Suprapubic skin (tissue), 4 donors: ENCODE data around the gene SLC39A7. TPM values are rescaled to one million over a fixed set of nuclear protein-coding genes. Genes with fewer than 3 reads are reported as not detected.

ENCODE experiments used
- DNase-seq, 2 donors: peaks; one replicate each; pipeline ENCODE4 v3.0.0-alpha.2; 2019; ENCODE audit warnings: low spot score in 2 of 2
- H3K27ac ChIP-seq: fragments of 200-600 bp; sonication (generic); one replicate; pipeline ENCODE4 v1.5.1; 2019
- H3K27me3 ChIP-seq: fragments of 200-600 bp; sonication (generic); one replicate; pipeline ENCODE4 v1.5.1; 2019
- H3K36me3 ChIP-seq: fragments of 200-600 bp; sonication (generic); one replicate; pipeline ENCODE4 v1.5.1; 2019
- H3K4me1 ChIP-seq: fragments of 200-600 bp; sonication (generic); one replicate; pipeline ENCODE4 v1.5.1; 2019
- H3K4me3 ChIP-seq: fragments of 200-600 bp; sonication (generic); one replicate; pipeline ENCODE4 v1.5.1; 2019; ENCODE audit warnings: mild to moderate bottlenecking
- H3K9me3 ChIP-seq: fragments of 200-600 bp; sonication (generic); one replicate; pipeline ENCODE4 v1.5.1; 2019
- CTCF ChIP-seq, 2 donors: fragments of 200-600 bp in 1 of 2; fragments of 450-650 bp in 1 of 2; sonication (generic) in 1 of 2; IDR thresholded peaks; one replicate each; pipeline ENCODE4 v1.5.1; 2016 to 2019; ENCODE audit warnings: antibody characterized with exemption in 2 of 2, mild to moderate bottlenecking in 1 of 2, moderate library complexity in 1 of 2
- EP300 ChIP-seq: sonication (generic); formaldehyde crosslinking; IDR thresholded peaks from one replicate; pipeline ENCODE4 v1.6.1; 2017; ENCODE audit warnings: antibody characterized with exemption
- POLR2A ChIP-seq, 2 donors: fragments of 450-650 bp; IDR thresholded peaks; one replicate each; pipeline ENCODE4 v1.6.1; 2017; ENCODE audit warnings: antibody characterized with exemption in 2 of 2, mild to moderate bottlenecking in 2 of 2, moderate library complexity in 2 of 2
- POLR2AphosphoS5 ChIP-seq, 3 donors: sonication (generic); formaldehyde crosslinking; IDR thresholded peaks; one replicate each; pipeline ENCODE4 v1.6.1; 2017; ENCODE audit warnings: antibody characterized with exemption in 3 of 3
- WGBS: methylation state at CpG from one replicate; pipeline ENCODE4 v1.1.5; 2018; 5-methylcytosine and 5-hydroxymethylcytosine counted together
- total RNA-seq, 4 donors: library from RNA; depleted of rRNA; stranded (reverse); fragments of >200 nt; gene quantifications; one replicate each; pipeline ENCODE4 v1.1.0, GENCODE V29; 2016

SLC39A7 gene
- total RNA-seq, 4 donors from 2014 or later: 29.3 to 46.3 (median 41.9) TPM

GRCh38 chr6:33213166-33213988 lies 12.7 kb downstream of the SLC39A7 start:
- H3K27me3 ChIP-seq: no peaks in the 10 kb centered on the region
- TF ChIP-seq POLR2AphosphoS5 (IDR thresholded peaks at IDR 0.05): no peak
- no peak for TF ChIP-seq POLR2A (IDR thresholded peaks at IDR 0.05)
- TF ChIP-seq CTCF (IDR thresholded peaks at IDR 0.05): no peak
- no peak for TF ChIP-seq EP300
- no peaks in the 10 kb centered on the region for H3K9me3 ChIP-seq
- H3K36me3 ChIP-seq: peaks cover 2% of the 10 kb centered on the region
- under 1% methylated on average over 28 of the region's 43 CpGs for whole genome bisulfite sequencing
- peak in 1 of 2 donors; percentile 67 for DNase-seq
- no peak overlapping the region for H3K27ac ChIP-seq
- H3K4me3 ChIP-seq: peak overlapping the region; percentile 56
- peaks cover 29% of the 10 kb centered on the region for H3K4me1 ChIP-seq

- Histone ChIP-seq H3K36me3 (peaks cover 2% of the 10 kb centered on the region), H3K27ac (no peak overlapping the region), H3K9me3 (no peaks in the 10 kb centered on the region), H3K27me3 (no peaks in the 10 kb centered on the region), H3K4me1 (peaks cover 25% of the 10 kb centered on the region), H3K4me3 (peak overlapping the region; percentile 56)
- peak in 1 of 2 donors; percentile 64 for DNase-seq
- WGBS: 14% methylated on average over 9 of the region's 9 CpGs
- TF ChIP-seq CTCF (IDR thresholded peaks at IDR 0.05) (no peak), POLR2A (IDR thresholded peaks at IDR 0.05) (no peak), POLR2AphosphoS5 (IDR thresholded peaks at IDR 0.05) (no peak), EP300 (no peak)
Observed at GRCh38 chr6:33213989-33214335, 13.3 kb downstream of the SLC39A7 start.

- Histone ChIP-seq H3K4me3 (no peak overlapping the region), H3K9me3 (no peaks in the 10 kb centered on the region), H3K27me3 (no peaks in the 10 kb centered on the region), H3K4me1 (peaks cover 22% of the 10 kb centered on the region), H3K36me3 (no peaks in the 10 kb centered on the region), H3K27ac (no peak overlapping the region)
- 81% methylated on average over 7 of the region's 9 CpGs for WGBS
- TF ChIP-seq POLR2A (IDR thresholded peaks at IDR 0.05) (no peak), CTCF (IDR thresholded peaks at IDR 0.05) (no peak), EP300 (no peak), POLR2AphosphoS5 (IDR thresholded peaks at IDR 0.05) (no peak)
- DNase-seq: peak in 1 of 2 donors; percentile 54
Observed at GRCh38 chr6:33215271-33216116, 14.8 kb downstream of the SLC39A7 start.

- peaks cover 3% of the 10 kb centered on the region for H3K27me3 ChIP-seq
- no peak overlapping the region for H3K27ac ChIP-seq
- DNase-seq: peak in 1 of 2 donors; percentile 48
- H3K4me1 ChIP-seq: peaks cover 22% of the 10 kb centered on the region
- H3K36me3 ChIP-seq: no peaks in the 10 kb centered on the region
- WGBS: 86% methylated on average over 2 of the region's 4 CpGs
- TF ChIP-seq CTCF (IDR thresholded peaks at IDR 0.05): no peak
- no peak for TF ChIP-seq EP300
- TF ChIP-seq POLR2AphosphoS5 (IDR thresholded peaks at IDR 0.05): no peak
- TF ChIP-seq POLR2A (IDR thresholded peaks at IDR 0.05): no peak
- H3K4me3 ChIP-seq: no peak overlapping the region
- no peaks in the 10 kb centered on the region for H3K9me3 ChIP-seq
Observed at GRCh38 chr6:33216117-33216649, 15.5 kb downstream of the SLC39A7 start.

GRCh38 chr6:33217246-33217645 lies 16.6 kb downstream of the SLC39A7 start:
- H3K36me3 ChIP-seq: no peaks in the 10 kb centered on the region
- H3K4me1 ChIP-seq: peaks cover 21% of the 10 kb centered on the region
- WGBS: 78% methylated on average over 6 of the region's 6 CpGs
- H3K27ac ChIP-seq: no peak overlapping the region
- TF ChIP-seq POLR2A (IDR thresholded peaks at IDR 0.05) (no peak), CTCF (IDR thresholded peaks at IDR 0.05) (no peak), POLR2AphosphoS5 (IDR thresholded peaks at IDR 0.05) (no peak), EP300 (no peak)
- peaks cover 10% of the 10 kb centered on the region for H3K27me3 ChIP-seq
- peak; percentile 24 to 40 for DNase-seq
- H3K9me3 ChIP-seq: no peaks in the 10 kb centered on the region
- H3K4me3 ChIP-seq: no peak overlapping the region
